ENCODE results near the gene PRDX6. TPM values are rescaled to one million over a fixed set of nuclear protein-coding genes. Genes with fewer than 3 reads are reported as not detected.
"Not testable (repeated sequence)": the region's sequence is repeated elsewhere in the genome, so short reads cannot be mapped to it uniquely, and the experiment has no call there.

Gene PRDX6
- polyA plus RNA-seq, 1 donor = 359 TPM

DNA sequence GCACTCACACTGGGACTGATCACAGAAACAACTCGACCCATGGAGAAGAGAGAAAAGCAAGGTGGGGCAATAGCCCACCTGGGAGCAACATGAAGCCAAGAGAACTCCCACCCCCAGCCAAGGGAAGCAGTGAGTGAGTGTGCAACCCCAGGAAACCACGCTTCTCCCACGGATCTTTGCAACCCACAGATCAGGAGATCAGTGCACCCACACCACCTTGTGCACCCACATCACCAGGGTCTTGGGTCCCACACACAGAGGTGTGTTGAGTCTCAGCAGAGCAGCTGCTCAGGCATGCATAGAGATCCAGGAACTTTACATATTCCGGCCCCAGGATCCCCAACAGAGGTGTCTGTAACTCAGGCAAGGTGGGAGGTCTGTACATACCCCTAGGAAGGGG is 17.2 kb upstream of the PRDX6 start:
- DNase-seq = no peak

GRCh38 chr1:173462666-173463065 is 14.5 kb upstream of the PRDX6 start:
- DNase-seq = not testable (repeated sequence)

DNA sequence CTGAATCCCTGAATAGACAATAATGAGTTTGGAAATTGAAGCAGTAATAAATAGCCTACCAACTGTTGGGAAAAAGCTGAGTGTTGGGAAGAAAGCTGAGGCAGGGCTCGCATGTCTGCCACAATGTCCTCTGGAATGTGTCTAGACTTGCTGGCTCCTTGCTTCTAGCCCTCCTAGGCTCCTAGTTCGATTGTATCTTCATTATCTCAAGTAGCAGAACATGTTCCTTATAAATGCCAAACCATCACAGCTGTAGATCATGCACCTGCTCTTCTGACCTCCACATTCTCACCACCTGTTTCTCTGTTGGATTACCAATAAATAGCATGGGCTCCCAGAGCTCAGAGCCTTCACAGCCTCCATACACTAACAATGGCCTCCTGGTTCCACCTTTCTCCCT is 12.9 kb upstream of the PRDX6 start:
- DNase-seq = not testable (repeated sequence)

DNA sequence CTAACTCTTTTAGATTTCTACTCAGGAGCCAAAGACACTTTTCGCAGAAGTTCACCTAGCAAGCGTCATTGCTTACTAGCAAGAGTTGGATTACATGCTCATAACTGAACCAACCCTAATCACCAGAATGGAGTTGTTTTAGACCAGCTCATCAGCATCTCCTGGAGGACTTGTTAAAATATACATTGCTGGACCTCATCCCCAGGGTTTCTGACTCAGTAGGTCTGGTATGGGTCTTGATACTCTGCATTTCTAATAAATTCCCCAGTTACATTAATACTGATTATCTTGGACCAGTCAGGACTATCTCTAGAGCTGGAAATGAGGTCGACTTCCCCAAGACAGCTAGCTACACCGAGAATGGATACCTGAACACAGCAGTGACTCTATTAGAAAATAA is 9.7 kb upstream of the PRDX6 start:
- DNase-seq = no peak

DNA sequence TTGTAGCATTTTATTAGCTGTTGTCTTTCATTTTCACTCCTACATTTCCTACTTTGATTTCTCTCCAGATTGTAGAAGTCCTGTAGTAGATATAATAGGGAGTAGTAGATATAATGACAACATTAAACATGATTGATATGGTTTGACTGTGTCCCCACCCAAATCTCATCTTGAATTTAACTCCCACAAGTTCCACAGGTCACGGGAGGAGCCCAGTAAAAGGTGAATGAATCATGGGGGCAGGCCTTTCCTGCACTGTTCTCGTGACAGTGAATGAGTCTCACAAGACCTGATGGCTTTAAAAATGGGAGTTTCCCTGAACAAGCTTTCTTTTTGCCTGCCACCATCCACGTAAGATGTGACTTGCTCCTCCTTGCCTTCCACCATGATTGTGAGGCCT is 7.5 kb upstream of the PRDX6 start:
- no peak for DNase-seq

DNA sequence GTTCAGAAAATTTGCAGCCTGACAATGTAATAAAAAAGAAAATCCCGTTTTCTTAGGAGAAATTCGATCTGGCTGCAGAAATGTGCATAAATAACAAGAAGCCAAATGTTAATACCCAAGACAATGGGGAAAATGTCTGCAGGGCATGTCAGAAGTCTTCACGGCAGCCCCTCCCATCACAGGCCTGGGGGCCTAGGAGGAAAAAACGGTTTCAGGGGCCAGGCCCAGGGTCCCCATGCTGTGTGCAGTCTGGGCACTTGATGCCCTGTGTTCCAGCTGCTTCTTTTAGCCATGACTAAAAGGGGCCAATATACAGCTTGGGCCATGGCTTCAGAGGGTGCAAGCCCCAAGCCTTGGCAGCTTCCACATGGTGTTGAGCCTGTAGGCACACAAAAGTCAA is 6.5 kb upstream of the PRDX6 start:
- DNase-seq = no peak

GRCh38 chr1:173473599-173474011 is 3.5 kb upstream of the PRDX6 start:
- DNase-seq = no peak

DNA sequence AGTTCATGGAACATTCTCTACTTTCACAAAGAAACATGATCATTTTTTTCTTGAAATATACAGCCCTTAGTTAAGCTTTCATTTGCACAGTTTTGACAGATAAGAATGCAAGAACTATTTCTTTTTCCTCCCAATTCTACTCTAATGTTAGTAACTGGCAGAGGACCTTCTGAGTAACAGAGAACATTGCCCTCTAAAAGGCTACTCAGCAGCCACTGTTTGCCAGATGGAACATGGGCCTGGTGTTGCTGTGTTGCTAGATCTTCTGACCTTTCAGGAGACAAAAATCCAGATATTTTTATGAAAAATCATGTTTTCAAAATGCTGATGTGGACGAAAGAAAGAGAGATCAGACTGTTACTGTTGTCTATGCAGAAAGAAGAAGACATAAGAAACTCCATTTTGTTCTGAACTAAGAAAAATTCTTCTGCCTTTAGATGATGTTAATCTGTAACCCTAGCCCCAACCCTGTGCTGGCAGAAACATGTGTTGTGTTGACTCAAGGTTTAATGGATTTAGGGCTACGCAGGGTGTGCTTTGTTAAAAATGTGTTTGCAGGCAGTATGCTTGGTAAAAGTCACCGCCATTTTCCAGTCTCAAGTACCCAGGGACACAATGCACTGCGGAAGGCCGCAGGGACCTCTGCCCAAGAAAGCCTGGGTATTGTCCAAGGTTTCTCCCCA is 2.9 kb upstream of the PRDX6 start:
- DNase-seq = no peak

- not testable (repeated sequence) for DNase-seq
Observed at GRCh38 chr1:173474780-173475421, 2.2 kb upstream of the PRDX6 start.

- DNase-seq = no peak
Observed at GRCh38 chr1:173475564-173476196, 1.5 kb upstream of the PRDX6 start.

DNA sequence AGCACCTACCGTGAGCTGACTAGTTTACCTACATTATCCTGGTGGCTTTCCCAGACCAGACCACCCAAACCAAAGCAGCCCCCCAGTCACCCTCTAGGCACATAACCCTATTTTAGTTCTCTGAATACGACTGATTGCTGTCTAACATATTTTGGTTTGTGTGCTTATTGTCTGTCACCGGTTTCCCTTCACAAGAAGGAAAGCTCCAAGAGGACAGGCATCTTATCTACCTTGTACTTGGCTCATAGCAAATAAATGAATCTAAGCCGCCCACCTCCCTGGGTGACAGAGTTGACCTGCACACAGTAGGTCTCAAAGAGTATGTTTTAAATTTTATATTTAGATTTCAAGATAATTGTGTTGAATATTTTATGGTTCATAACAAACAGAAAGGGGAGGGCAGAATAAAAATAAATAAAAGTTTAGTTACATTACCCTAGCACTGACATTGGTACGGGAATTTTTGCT is 904 bp upstream of the PRDX6 start:
- DNase-seq = no peak

GRCh38 chr1:173476665-173477285 is 360 bp upstream of the PRDX6 start:
- DNase-seq = peak; percentile 84

DNA sequence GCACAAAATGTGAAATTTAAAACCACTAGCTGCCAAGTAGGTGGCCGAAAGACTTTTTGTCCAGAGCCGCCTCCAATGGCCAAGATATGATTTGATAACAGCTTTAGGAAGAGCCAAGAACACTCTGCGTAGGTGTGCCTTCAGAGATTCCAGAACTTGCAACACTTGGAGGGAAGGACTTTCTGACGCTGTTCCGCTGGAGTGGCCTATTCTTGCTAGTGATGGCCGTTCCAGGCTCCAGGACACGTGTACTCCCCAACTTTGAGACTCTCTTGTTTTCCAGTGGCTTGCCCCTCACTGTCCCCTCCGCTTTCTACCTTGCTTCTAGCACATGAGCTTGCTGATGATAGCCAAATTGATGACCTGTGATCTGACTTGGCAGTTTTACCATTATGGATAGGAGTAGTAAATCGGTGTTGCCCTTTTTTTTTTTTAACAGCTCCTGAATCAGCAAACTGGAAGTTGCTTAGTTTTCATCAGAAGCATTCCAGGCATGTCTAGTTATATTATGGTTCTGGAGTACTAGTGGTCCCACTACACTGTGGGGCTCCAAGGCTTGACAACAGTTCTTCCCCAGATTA is 1.0 kb downstream of the PRDX6 start:
- peak; percentile 43 for DNase-seq

- DNase-seq = no peak
Observed at GRCh38 chr1:173479649-173480048, 2.5 kb downstream of the PRDX6 start.

DNA sequence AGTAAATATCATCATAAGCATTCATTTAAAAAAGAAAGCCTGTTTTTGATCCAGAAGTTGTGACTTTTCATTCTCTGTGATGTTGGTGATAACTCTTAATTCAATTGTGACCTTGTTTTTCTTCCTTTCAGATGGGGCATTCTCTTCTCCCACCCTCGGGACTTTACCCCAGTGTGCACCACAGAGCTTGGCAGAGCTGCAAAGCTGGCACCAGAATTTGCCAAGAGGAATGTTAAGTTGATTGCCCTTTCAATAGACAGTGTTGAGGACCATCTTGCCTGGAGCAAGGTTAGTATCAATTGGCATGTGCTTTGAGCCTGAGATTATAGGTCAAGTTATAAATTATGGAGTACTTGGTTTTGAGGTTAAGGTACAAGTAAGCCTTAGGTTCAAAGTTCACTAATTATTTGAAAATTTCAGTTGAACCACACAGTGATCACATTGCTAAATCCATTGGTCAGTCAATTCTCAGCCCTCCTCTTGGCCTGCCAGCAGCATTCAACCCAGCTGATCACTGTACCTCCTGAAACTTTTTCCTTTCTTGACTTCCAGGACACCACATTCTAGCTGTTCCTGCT is 4.1 kb downstream of the PRDX6 start:
- DNase-seq = no peak

DNA sequence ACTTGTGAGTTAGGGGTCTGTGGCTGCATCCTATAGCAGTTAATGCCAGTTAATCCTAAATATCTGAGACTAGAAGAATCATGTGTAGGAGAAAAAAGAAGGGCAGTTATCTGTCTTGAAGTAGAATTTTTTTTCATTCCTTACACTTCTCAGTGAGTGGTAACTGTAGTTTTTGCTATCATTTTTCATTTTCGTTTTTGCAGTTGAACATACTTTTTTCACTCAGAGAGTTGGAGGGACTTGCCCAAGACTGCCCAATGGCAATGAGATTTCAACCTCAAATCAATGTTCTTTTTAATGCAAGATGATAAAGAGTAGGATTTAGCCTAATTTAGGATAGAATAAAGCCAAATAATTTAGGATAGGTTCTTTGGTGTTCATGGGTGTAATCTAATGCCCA is 5.5 kb downstream of the PRDX6 start:
- no peak for DNase-seq

- DNase-seq = no peak
Observed at GRCh38 chr1:173484276-173484675, 7.1 kb downstream of the PRDX6 start.

DNA sequence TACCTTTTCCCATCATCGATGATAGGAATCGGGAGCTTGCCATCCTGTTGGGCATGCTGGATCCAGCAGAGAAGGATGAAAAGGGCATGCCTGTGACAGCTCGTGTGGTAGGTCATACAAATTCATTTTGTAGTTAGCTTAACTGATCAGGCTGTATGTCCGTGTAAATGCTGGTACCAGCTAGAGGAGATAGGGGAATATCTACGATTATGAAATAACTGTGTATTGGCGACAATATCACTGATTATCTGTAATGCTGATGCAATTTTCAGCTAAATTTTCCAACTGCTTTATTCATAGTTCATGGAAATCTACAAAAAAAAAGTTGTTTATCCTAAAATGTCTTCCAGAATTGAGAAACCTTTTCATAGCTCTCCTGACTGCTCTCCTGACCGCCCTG is 8.3 kb downstream of the PRDX6 start:
- no peak for DNase-seq

DNA sequence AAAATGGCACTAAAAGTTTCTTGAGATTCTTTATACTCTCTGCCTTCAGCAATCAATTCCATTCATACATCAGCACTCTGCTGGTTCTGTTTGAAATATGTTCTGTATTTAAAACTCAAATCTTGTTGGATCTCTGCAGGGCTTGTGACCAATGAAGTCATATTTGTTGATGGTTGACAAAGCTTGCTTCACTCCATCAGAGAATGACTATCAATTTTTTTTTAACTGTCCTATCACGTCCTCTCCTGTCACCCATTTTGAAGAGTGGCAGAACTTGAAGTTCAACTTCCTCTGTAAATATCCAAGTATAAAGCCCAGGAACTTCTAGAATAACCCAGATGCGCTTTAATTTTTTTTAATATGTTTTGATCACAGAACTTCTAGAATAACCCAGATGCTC is 10.9 kb downstream of the PRDX6 start:
- DNase-seq = no peak

DNA sequence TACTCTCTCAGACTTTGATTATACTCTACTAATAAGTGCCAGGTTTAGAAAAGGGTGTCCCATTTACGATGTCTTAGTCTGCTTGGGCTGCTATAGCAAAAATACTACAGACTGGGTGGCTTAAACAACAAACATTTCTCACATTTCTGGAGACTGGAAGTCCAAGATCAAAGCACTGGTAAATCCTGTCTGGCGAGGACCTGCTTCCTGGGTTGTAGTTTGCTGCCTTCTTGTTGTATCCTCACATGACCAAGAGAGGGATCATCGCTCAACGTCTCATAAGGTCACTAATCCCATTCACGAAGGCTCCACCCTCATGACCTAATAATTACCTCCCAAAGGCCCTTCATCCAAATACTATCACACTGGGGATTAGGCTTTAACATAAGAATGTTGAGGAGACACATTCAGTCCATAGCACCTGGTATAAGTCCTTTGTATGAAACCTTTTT is 12.0 kb downstream of the PRDX6 start:
- DNase-seq = no peak

DNA sequence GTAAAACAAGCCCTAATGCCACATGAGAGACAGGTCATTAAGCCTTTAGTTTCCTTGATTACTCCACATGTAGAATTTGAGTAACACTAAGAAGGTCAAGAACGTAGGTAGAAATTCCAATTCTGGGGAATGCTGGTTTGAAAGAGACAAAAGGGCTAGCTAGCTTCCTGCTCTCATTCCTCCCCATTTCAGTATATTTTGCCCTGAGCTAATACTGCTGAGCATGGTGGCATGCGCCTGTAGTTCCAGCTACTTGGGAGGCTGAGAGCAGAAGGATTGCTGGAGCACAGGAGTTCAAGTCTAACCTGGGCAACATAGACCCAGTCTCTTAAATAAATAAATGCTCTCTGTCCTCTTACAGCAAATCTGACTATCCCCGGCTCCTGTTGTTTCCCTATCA is 12.8 kb downstream of the PRDX6 start:
- no peak for DNase-seq

DNA sequence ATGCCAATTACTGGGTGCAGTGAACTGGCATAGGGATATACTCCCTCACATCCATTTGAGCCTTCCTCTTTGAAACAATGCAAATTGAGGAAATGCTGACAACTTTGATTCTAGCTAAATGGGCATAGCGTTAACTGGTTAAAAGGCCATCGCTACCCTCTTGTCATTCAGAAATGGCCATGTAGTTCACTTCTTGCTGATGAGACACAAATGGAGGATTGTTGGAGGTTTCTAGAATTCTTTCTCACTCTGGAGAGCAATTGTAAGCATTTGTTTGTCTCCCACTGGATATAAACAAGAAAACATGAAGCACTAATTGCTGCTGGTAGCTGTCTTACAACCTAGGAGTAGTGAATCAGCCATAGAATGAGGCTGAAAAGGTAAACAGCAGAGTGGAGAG is 14.4 kb downstream of the PRDX6 start:
- no peak for DNase-seq
